HG03457 (cell line): ENCODE results near the gene KANSL1.

ENCODE experiments used
- ATAC-seq: cut with Tn5 transposase; IDR thresholded peaks from one replicate; pipeline ENCODE4 v1.9.1; 2021; ENCODE audit warnings: moderate number of reproducible peaks; ENCODE audit not compliant: unreplicated experiment

The KANSL1 gene

GRCh38 chr17:46170639-46171429 lies 22.4 kb downstream of the KANSL1 start:
- ATAC-seq = no peak

GRCh38 chr17:46169913-46170638 lies 23.2 kb downstream of the KANSL1 start:
- no peak for ATAC-seq

GRCh38 chr17:46167826-46168569 lies 25.2 kb downstream of the KANSL1 start:
- ATAC-seq = no peak

GRCh38 chr17:46167267-46167666 lies 26.0 kb downstream of the KANSL1 start:
- no peak for ATAC-seq

GRCh38 chr17:46166692-46167249 lies 26.5 kb downstream of the KANSL1 start:
- no peak for ATAC-seq

GRCh38 chr17:46163929-46164594 lies 29.2 kb downstream of the KANSL1 start:
- no peak for ATAC-seq

GRCh38 chr17:46163316-46163715 lies 29.9 kb downstream of the KANSL1 start:
- ATAC-seq = no peak

GRCh38 chr17:46162866-46163265 lies 30.4 kb downstream of the KANSL1 start:
- no peak for ATAC-seq

- ATAC-seq = no peak
These were observed 33.1 kb downstream of the KANSL1 start for GRCh38 chr17:46160169-46160568.

- no peak for ATAC-seq
These were observed 33.5 kb downstream of the KANSL1 start for GRCh38 chr17:46159686-46160085.

GRCh38 chr17:46158323-46159296 lies 34.6 kb downstream of the KANSL1 start:
- no peak for ATAC-seq

GRCh38 chr17:46157443-46158062 lies 35.7 kb downstream of the KANSL1 start:
- no peak for ATAC-seq

- ATAC-seq = no peak
These were observed 38.9 kb downstream of the KANSL1 start for GRCh38 chr17:46154151-46154816.

GRCh38 chr17:46152423-46152822 lies 40.8 kb downstream of the KANSL1 start:
- ATAC-seq = no peak

GRCh38 chr17:46151762-46152161 lies 41.5 kb downstream of the KANSL1 start:
- ATAC-seq = no peak

- no peak for ATAC-seq
These were observed 42.8 kb downstream of the KANSL1 start for GRCh38 chr17:46150216-46150963.

- no peak for ATAC-seq
These were observed 45.0 kb downstream of the KANSL1 start for GRCh38 chr17:46148247-46148646.

GRCh38 chr17:46147296-46147695 lies 45.9 kb downstream of the KANSL1 start:
- no peak for ATAC-seq
